IPS-18c (cell line): Measurements from ENCODE around the gene SSNA1.

Experiments used
- H3K4me3 ChIP-seq: 2 replicates; pipeline ENCODE4 v1.7.0; 2013; ENCODE audit warnings: low read depth, mild to moderate bottlenecking, low read length, moderate library complexity; ENCODE audit not compliant: insufficient read depth
- H3K9me3 ChIP-seq: one replicate; pipeline ENCODE4 v1.6.1; 2013; ENCODE audit warnings: mild to moderate bottlenecking, low read length, moderate library complexity; ENCODE audit not compliant: control insufficient read depth, insufficient read depth

SSNA1 gene

GRCh38 chr9:137190315-137190856 lies 1.9 kb downstream of the SSNA1 start:
- H3K4me3 ChIP-seq = no peak overlapping the region

GRCh38 chr9:137191245-137191644 lies 2.8 kb downstream of the SSNA1 start:
- Histone ChIP-seq H3K9me3 (peaks cover 2% of the 10 kb centered on the region), H3K4me3 (no peak overlapping the region)

More at GRCh38 chr9:137190315-137190856, 1.9 kb downstream of the SSNA1 start:
- H3K9me3 ChIP-seq = peaks cover 2% of the 10 kb centered on the region

GRCh38 chr9:137191691-137192447 lies 3.4 kb downstream of the SSNA1 start:
- no peak overlapping the region for H3K4me3 ChIP-seq
- peaks cover 2% of the 10 kb centered on the region for H3K9me3 ChIP-seq

- H3K9me3 ChIP-seq = peaks cover 2% of the 10 kb centered on the region
Measured at GRCh38 chr9:137192448-137192780, 3.9 kb downstream of the SSNA1 start.

GRCh38 chr9:137192859-137193258 lies 4.4 kb downstream of the SSNA1 start:
- Histone ChIP-seq H3K9me3 (peaks cover 2% of the 10 kb centered on the region), H3K4me3 (no peak overlapping the region)

More at GRCh38 chr9:137192448-137192780, 3.9 kb downstream of the SSNA1 start:
- no peak overlapping the region for H3K4me3 ChIP-seq

- H3K4me3 ChIP-seq = no peak overlapping the region
- peaks cover 2% of the 10 kb centered on the region for H3K9me3 ChIP-seq
Measured at GRCh38 chr9:137193771-137194170, 5.3 kb downstream of the SSNA1 start.

- Histone ChIP-seq H3K4me3 (no peak overlapping the region; the same call in 1 of the 2 replicates), H3K9me3 (peaks cover under 1% of the 10 kb centered on the region)
Measured at GRCh38 chr9:137194388-137194787, 5.9 kb downstream of the SSNA1 start.

GRCh38 chr9:137194909-137195308 lies 6.4 kb downstream of the SSNA1 start:
- Histone ChIP-seq H3K9me3 (no peaks in the 10 kb centered on the region), H3K4me3 (no peak overlapping the region)

- H3K9me3 ChIP-seq = no peaks in the 10 kb centered on the region
- H3K4me3 ChIP-seq = no peak overlapping the region
Measured at GRCh38 chr9:137195525-137196220, 7.2 kb downstream of the SSNA1 start.

GRCh38 chr9:137198051-137198901 lies 9.8 kb downstream of the SSNA1 start:
- no peaks in the 10 kb centered on the region for H3K9me3 ChIP-seq
- no peak overlapping the region; the same call in 1 of the 2 replicates for H3K4me3 ChIP-seq

GRCh38 chr9:137198902-137199283 lies 10.4 kb downstream of the SSNA1 start:
- Histone ChIP-seq H3K4me3 (no peak overlapping the region; the same call in 1 of the 2 replicates), H3K9me3 (no peaks in the 10 kb centered on the region)

GRCh38 chr9:137199411-137200121 lies 11.1 kb downstream of the SSNA1 start:
- Histone ChIP-seq H3K9me3 (no peaks in the 10 kb centered on the region), H3K4me3 (peak overlapping the region; percentile 40)

GRCh38 chr9:137200311-137201204 lies 12.1 kb downstream of the SSNA1 start, which contains the start of gene TPRN:
TPRN (minus strand) TSS chr9:137200741; CDS start chr9:137200711, 30 bp downstream.
- Histone ChIP-seq H3K4me3 (peak within 1 kb of the TSS; percentile 84), H3K9me3 (no peaks in the 10 kb centered on the region)

GRCh38 chr9:137201205-137201868 lies 12.9 kb downstream of the SSNA1 start:
- H3K4me3 ChIP-seq = peak overlapping the region; percentile 84
- H3K9me3 ChIP-seq = no peaks in the 10 kb centered on the region

- H3K4me3 ChIP-seq = no peak overlapping the region
- no peaks in the 10 kb centered on the region for H3K9me3 ChIP-seq
Measured at GRCh38 chr9:137202966-137203365, 14.5 kb downstream of the SSNA1 start.
